ENCODE results near the gene CKB. TPM values are rescaled to one million over a fixed set of nuclear protein-coding genes. Genes with fewer than 3 reads are reported as not detected.

CKB gene
- total and polyA plus RNA-seq, 2 experiments from 2014 or later = 18.5 to 28.0 TPM

DNA sequence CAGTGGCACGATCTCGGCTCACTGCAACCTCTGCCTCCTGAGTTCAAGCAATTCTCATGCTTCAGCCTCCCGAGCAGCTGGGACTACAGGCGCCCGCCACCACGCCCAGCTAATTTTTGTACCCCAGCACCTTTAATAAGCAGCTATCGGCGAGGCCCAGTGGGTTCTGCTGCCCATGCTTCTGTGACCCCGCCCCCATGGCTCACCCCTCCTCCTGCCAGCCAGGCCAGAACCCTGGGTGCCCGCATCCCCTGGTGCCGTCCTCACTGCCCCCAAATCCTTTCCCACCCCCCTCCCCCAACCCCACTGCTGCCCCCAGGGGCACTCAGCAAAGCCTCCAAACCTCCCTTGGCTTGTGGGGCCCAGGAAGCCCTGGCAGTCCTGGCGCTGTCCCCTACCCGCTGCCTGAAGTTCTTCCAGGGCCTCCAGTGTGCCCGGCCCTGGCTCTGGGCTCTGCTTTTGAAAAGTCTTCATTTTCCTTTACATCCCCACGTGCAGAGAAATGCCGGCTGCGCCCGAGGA, 25.4 kb upstream of the CKB start:
- H2AFZ ChIP-seq = no peak overlapping the region
- no peak overlapping the region for H3K27ac ChIP-seq
- H3K4me3 ChIP-seq = no peak overlapping the region
- no peaks in the 10 kb centered on the region for H3K36me3 ChIP-seq (ENCODE audit: low read depth)
- H3K4me1 ChIP-seq (ENCODE audit: insufficient read depth) = peaks cover 32% of the 10 kb centered on the region
- 80 to 82% methylated on average over 9 to 18 of the region's 18 CpGs for WGBS, 2 experiments (ENCODE audit: low coverage in 1 of 2, low lambda C conversion rate in 2 of 2, missing lambda C conversion rate in 2 of 2)
- in situ Hi-C loops (cut with MboI) = no loop called here
- H3K9me2 ChIP-seq (ENCODE audit: insufficient read depth) = no peaks in the 10 kb centered on the region
- H3K4me2 ChIP-seq (ENCODE audit: unreplicated experiment) = no peak overlapping the region
- no peaks in the 10 kb centered on the region for H3K9me3 ChIP-seq (ENCODE audit: low read depth)
- TF ChIP-seq EZH2phosphoT487 (IDR thresholded peaks at IDR 0.05; ENCODE audit: insufficient read depth, low read depth) = no peak
- H3K27me3 ChIP-seq (replicated peaks; ENCODE audit: insufficient read depth) = no peaks in the 10 kb centered on the region
- H3F3A ChIP-seq (ENCODE audit: insufficient read depth) = peaks cover 16% of the 10 kb centered on the region
- no peak for DNase-seq
- H3K79me2 ChIP-seq (ENCODE audit: insufficient read depth) = no peaks in the 10 kb centered on the region; the same call in 1 of the 2 replicates
- H3K9ac ChIP-seq = no peak overlapping the region
- no peaks in the 10 kb centered on the region for H4K20me1 ChIP-seq (ENCODE audit: insufficient read depth)

DNA sequence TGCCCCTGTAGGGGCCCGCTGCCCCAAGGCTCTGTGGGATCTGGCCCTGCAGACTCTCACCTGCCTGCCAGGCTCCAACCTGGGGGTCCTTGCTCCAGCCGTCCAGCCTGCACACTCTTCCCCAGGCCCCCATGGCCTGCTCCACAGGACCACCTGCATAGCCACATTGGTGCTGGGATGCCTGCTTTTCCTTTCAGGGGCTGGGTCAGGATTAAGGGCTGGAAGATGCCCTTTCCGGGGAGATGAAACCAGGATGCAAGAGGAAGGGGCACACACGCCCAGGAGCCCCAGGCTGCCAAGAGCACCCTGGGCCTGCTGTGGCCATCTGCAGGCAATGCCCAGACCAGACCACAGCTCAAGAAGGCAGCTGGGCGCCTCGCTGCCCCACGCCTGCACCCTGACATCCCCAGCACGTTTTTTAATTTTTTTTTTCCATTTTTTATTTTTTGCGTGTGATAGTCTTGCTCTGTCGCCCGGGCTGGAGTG, 24.9 kb upstream of the CKB start:
- 57 to 65% methylated on average over 11 of the region's 11 CpGs for WGBS, 2 experiments (ENCODE audit: low coverage in 1 of 2, low lambda C conversion rate in 2 of 2, missing lambda C conversion rate in 2 of 2)
- Histone ChIP-seq H3K9ac (no peak overlapping the region), H3K4me2 (ENCODE audit: unreplicated experiment) (no peak overlapping the region), H3K9me3 (ENCODE audit: low read depth) (no peaks in the 10 kb centered on the region), H3K27me3 (replicated peaks; ENCODE audit: insufficient read depth) (no peaks in the 10 kb centered on the region), H3F3A (ENCODE audit: insufficient read depth) (peaks cover 11% of the 10 kb centered on the region), H3K9me2 (ENCODE audit: insufficient read depth) (no peaks in the 10 kb centered on the region), H3K27ac (no peak overlapping the region), H3K36me3 (ENCODE audit: low read depth) (no peaks in the 10 kb centered on the region), H2AFZ (no peak overlapping the region), H3K4me1 (ENCODE audit: insufficient read depth) (peaks cover 33% of the 10 kb centered on the region), H4K20me1 (ENCODE audit: insufficient read depth) (no peaks in the 10 kb centered on the region), H3K79me2 (ENCODE audit: insufficient read depth) (no peaks in the 10 kb centered on the region; the same call in 1 of the 2 replicates), H3K4me3 (no peak overlapping the region)
- in situ Hi-C loops (cut with MboI) = no loop called here
- TF ChIP-seq EZH2 (IDR thresholded peaks at IDR 0.05; ENCODE audit: insufficient read depth, poor library complexity, severe bottlenecking) = no peak
- TF ChIP-seq EZH2phosphoT487 (IDR thresholded peaks at IDR 0.05; ENCODE audit: insufficient read depth, low read depth) = no peak
- DNase-seq = no peak

DNA sequence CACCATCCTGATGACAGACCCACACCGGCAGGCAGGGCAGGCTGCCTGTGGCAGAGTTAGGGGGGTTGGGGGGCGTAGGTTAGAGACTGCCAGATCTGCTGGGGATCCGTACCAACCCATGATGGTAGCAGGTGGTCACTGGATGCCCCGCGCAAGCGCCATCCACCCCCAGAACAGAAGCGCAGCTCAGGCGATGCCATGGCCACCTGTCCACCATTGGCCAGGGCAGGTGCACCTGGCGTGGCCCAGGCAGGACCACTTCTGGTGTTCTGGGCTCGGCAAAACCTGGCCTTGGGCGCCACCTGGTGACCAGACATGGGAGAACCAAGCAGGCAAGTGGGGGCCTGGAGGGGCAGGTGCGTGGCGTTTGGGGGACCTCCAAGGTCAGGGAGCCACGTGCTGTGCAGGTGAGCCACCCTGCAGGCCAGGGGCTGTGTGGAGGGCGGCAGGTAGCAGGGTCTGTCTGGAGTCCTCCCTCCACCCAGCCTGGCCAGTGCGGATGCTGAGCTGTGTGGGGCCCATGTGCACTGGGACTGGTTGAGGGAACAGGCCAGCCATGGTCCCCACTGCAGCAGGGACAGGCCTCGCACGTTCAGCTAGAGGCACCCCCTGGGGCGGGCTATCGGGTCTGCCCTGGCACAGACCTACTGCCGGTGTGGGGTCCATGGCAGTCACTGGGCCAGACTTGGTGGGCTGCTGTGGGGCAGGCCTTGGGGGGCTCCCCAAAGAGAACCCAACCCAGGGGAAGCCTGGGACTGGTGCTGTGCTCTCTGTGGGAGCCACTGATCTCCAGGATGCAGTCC, 24.2 kb upstream of the CKB start:
- Histone ChIP-seq H3K9me2 (ENCODE audit: insufficient read depth) (no peaks in the 10 kb centered on the region), H2AFZ (no peak overlapping the region), H3K9me3 (ENCODE audit: low read depth) (no peaks in the 10 kb centered on the region), H3K36me3 (ENCODE audit: low read depth) (no peaks in the 10 kb centered on the region), H3K4me2 (ENCODE audit: unreplicated experiment) (no peak overlapping the region), H3K79me2 (ENCODE audit: insufficient read depth) (no peaks in the 10 kb centered on the region; the same call in 1 of the 2 replicates), H3K9ac (no peak overlapping the region), H3K27ac (no peak overlapping the region), H4K20me1 (ENCODE audit: insufficient read depth) (no peaks in the 10 kb centered on the region), H3K27me3 (replicated peaks; ENCODE audit: insufficient read depth) (no peaks in the 10 kb centered on the region), H3K4me1 (ENCODE audit: insufficient read depth) (peaks cover 32% of the 10 kb centered on the region), H3K4me3 (no peak overlapping the region), H3F3A (ENCODE audit: insufficient read depth) (peaks cover 4% of the 10 kb centered on the region)
- peak; percentile 59 for DNase-seq
- TF ChIP-seq EZH2phosphoT487 (IDR thresholded peaks at IDR 0.05; ENCODE audit: insufficient read depth, low read depth) = no peak
- WGBS, 2 experiments (ENCODE audit: low coverage in 1 of 2, low lambda C conversion rate in 2 of 2, missing lambda C conversion rate in 2 of 2) = 11 to 12% methylated on average over 14 to 20 of the region's 21 CpGs
- in situ Hi-C loops (cut with MboI) = no loop called here

DNA sequence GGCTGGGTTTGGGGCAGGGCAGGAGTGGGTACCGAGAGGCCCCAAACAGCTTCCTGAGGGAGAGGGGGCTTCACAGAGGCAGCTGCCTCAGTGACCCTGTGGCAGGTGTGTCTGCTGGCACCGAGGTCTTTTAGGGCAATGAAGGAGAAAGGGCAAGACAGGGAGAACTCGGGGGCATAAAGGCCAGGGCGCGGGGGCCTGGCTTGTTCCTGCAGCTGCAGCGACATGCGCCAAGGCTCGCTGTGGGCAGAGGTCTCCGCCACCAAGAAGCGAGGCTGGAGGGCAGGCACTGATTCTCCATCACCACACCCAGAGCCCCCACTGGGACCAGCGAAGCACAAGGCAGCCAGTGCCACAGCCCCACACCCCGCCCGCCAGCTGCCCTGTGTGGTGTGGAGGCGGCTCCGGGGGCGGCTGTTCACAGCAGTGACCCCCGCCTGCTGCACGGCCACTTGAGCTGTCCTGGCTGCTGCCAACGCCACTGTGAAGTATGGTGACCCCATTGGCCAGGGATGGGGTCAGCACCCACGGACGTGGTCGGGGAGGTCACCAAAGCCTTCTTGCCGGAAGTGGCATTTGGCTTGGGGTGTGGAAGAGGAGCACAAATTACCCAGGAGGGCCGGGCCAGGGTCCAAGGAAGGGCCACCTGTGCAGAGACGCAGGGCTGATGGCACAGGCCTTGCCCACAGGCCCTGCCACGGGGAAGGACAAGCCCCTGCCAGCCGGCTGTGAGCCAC, 23.5 kb upstream of the CKB start:
- no peaks in the 10 kb centered on the region; the same call in 1 of the 2 replicates for H3K79me2 ChIP-seq (ENCODE audit: insufficient read depth)
- peaks cover 32% of the 10 kb centered on the region for H3K4me1 ChIP-seq (ENCODE audit: insufficient read depth)
- H2AFZ ChIP-seq = no peak overlapping the region
- no peaks in the 10 kb centered on the region for H3K9me3 ChIP-seq (ENCODE audit: low read depth)
- DNase-seq = no peak
- H3K9ac ChIP-seq = no peak overlapping the region
- no peak for TF ChIP-seq EZH2phosphoT487 (IDR thresholded peaks at IDR 0.05; ENCODE audit: insufficient read depth, low read depth)
- TF ChIP-seq EZH2 (IDR thresholded peaks at IDR 0.05; ENCODE audit: insufficient read depth, poor library complexity, severe bottlenecking) = no peak
- no peaks in the 10 kb centered on the region for H3K9me2 ChIP-seq (ENCODE audit: insufficient read depth)
- no peak overlapping the region for H3K4me2 ChIP-seq (ENCODE audit: unreplicated experiment)
- H3K36me3 ChIP-seq (ENCODE audit: low read depth) = no peaks in the 10 kb centered on the region
- WGBS, 2 experiments (ENCODE audit: low coverage in 1 of 2, low lambda C conversion rate in 2 of 2, missing lambda C conversion rate in 2 of 2) = 66 to 67% methylated on average over 23 to 24 of the region's 27 CpGs
- no peaks in the 10 kb centered on the region for H4K20me1 ChIP-seq (ENCODE audit: insufficient read depth)
- in situ Hi-C loops (cut with MboI) = no loop called here
- no peak overlapping the region for H3K4me3 ChIP-seq
- H3K27ac ChIP-seq = no peak overlapping the region
- H3K27me3 ChIP-seq (replicated peaks; ENCODE audit: insufficient read depth) = no peaks in the 10 kb centered on the region
- H3F3A ChIP-seq (ENCODE audit: insufficient read depth) = no peaks in the 10 kb centered on the region; the same call in 1 of the 2 replicates
